HL-60 (cell line): ENCODE measurements around the gene BCDIN3D.

Experiments
- GABPA ChIP-seq: IDR thresholded peaks from 2 replicates; pipeline ENCODE4 v1.6.1; 2012; ENCODE audit warnings: low read depth
- POLR2AphosphoS5 ChIP-seq: IDR thresholded peaks from 2 replicates; pipeline ENCODE4 v1.6.1; 2012; ENCODE audit warnings: low read depth
- REST ChIP-seq: IDR thresholded peaks from 2 replicates; pipeline ENCODE4 v1.6.1; 2012; ENCODE audit warnings: low read depth; ENCODE audit not compliant: insufficient replicate concordance
- TF ChIP-seq, protein P1 (sequence below): IDR thresholded peaks from one replicate; pipeline ENCODE4 v1.5.1; 2011; ENCODE audit warnings: low read length, control low read depth, inconsistent platforms; ENCODE audit not compliant: insufficient read depth

GRCh38 chr12:49827051-49827400, 15.9 kb downstream of the BCDIN3D start:
- TF ChIP-seq GABPA = no peak
- TF ChIP-seq REST = no peak
- TF ChIP-seq, protein P1, sequence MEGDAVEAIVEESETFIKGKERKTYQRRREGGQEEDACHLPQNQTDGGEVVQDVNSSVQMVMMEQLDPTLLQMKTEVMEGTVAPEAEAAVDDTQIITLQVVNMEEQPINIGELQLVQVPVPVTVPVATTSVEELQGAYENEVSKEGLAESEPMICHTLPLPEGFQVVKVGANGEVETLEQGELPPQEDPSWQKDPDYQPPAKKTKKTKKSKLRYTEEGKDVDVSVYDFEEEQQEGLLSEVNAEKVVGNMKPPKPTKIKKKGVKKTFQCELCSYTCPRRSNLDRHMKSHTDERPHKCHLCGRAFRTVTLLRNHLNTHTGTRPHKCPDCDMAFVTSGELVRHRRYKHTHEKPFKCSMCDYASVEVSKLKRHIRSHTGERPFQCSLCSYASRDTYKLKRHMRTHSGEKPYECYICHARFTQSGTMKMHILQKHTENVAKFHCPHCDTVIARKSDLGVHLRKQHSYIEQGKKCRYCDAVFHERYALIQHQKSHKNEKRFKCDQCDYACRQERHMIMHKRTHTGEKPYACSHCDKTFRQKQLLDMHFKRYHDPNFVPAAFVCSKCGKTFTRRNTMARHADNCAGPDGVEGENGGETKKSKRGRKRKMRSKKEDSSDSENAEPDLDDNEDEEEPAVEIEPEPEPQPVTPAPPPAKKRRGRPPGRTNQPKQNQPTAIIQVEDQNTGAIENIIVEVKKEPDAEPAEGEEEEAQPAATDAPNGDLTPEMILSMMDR = no peak
- TF ChIP-seq POLR2AphosphoS5 = no peak
